BJ (cell line): ENCODE data around the gene RCSD1. TPM values are rescaled to one million over a fixed set of nuclear protein-coding genes. Genes with fewer than 3 reads are reported as not detected.

Source experiments
- CTCF ChIA-PET: fragments of 350-600 bp; formaldehyde crosslinking; extraction: SDS; loops from one replicate; lab custom pipeline; 2021; ENCODE audit warnings: antibody characterized with exemption, inconsistent platforms; lab: Yijun Ruan, JAX
- POLR2A ChIA-PET: fragments of 300-600 bp; sonication (Branson Sonifier 250); formaldehyde crosslinking; extraction: SDS; loops from one replicate; lab custom pipeline; 2021; ENCODE audit warnings: antibody characterized with exemption; lab: Charles Lee
- DNase-seq: peaks from one replicate; pipeline ENCODE4 v3.0.0-alpha.2; 2011; ENCODE audit warnings: low read depth
- H3K27me3 ChIP-seq: 2 replicates; pipeline ENCODE4 v1.6.0; 2011; ENCODE audit warnings: low read length; ENCODE audit not compliant: control insufficient read depth, insufficient read depth
- H3K36me3 ChIP-seq: 2 replicates; pipeline ENCODE4 v1.5.1; 2011; ENCODE audit warnings: low read length; ENCODE audit not compliant: control insufficient read depth, insufficient read depth
- H3K4me3 ChIP-seq: 2 replicates; pipeline ENCODE4 v1.5.1; 2011; ENCODE audit warnings: low read depth, mild to moderate bottlenecking, control low read depth, low read length
- CTCF ChIP-seq: IDR thresholded peaks from 2 replicates; pipeline ENCODE4 v1.5.1; 2011; ENCODE audit warnings: low read depth, mild to moderate bottlenecking, control low read depth, inconsistent platforms, low read length, moderate library complexity; ENCODE audit not compliant: insufficient read depth
- polyA plus RNA-seq: library from polyadenylated mRNA; depleted of rRNA; stranded (reverse); fragments of >200 nt; gene quantifications from 2 replicates; pipeline ENCODE4 v1.2.3, GENCODE V29; 2011

Gene RCSD1
- polyA plus RNA-seq, 1 experiment: not detected

GRCh38 chr1:167728818-167729410, 98.9 kb downstream of the RCSD1 start:
- H3K36me3 ChIP-seq: peaks cover 3% of the 10 kb centered on the region
- DNase-seq: no peak
- H3K27me3 ChIP-seq: no peaks in the 10 kb centered on the region
- no peak for TF ChIP-seq CTCF
- no peak overlapping the region for H3K4me3 ChIP-seq
- ChIA-PET CTCF (interaction anchor here (0.6 to 1.2 kb wide), 2 partner anchors 9 to 18 kb away, joined by 3 read pairs; no protein-coding TSS in a partner anchor), POLR2A (no interaction called here)

- DNase-seq: no peak
- TF ChIP-seq CTCF: no peak
- H3K27me3 ChIP-seq: no peaks in the 10 kb centered on the region
- ChIA-PET CTCF (no interaction called here), POLR2A (no interaction called here)
- H3K4me3 ChIP-seq: no peak overlapping the region
- H3K36me3 ChIP-seq: peaks cover 3% of the 10 kb centered on the region
Observed at GRCh38 chr1:167734227-167734626, 104.2 kb downstream of the RCSD1 start.

- no peaks in the 10 kb centered on the region for H3K27me3 ChIP-seq
- TF ChIP-seq CTCF: no peak
- CTCF ChIA-PET: interaction anchor here (0.6 kb wide), 1 partner anchor 18 kb away, joined by 3 read pairs; no protein-coding TSS in a partner anchor
- DNase-seq: no peak
- POLR2A ChIA-PET: no interaction called here
- H3K36me3 ChIP-seq: peaks cover 3% of the 10 kb centered on the region
- H3K4me3 ChIP-seq: no peak overlapping the region
Observed at GRCh38 chr1:167734841-167735240, 104.8 kb downstream of the RCSD1 start.

- DNase-seq: no peak
- CTCF ChIA-PET: interaction anchor here (1.2 kb wide), 1 partner anchor 10 kb away, joined by 3 read pairs; no protein-coding TSS in a partner anchor
- TF ChIP-seq CTCF: no peak
- peaks cover 1% of the 10 kb centered on the region; the same call in 1 of the 2 replicates for H3K36me3 ChIP-seq
- no peaks in the 10 kb centered on the region for H3K27me3 ChIP-seq
- POLR2A ChIA-PET: no interaction called here
- no peak overlapping the region for H3K4me3 ChIP-seq
Observed at GRCh38 chr1:167737169-167737568, 107.1 kb downstream of the RCSD1 start.

GRCh38 chr1:167738158-167738557, 108.1 kb downstream of the RCSD1 start:
- no peak for DNase-seq
- no peak for TF ChIP-seq CTCF
- H3K27me3 ChIP-seq: no peaks in the 10 kb centered on the region
- POLR2A ChIA-PET: no interaction called here
- CTCF ChIA-PET: interaction anchor here (0.6 kb wide), 1 partner anchor 9 kb away, joined by 3 read pairs; no protein-coding TSS in a partner anchor
- H3K36me3 ChIP-seq: peaks cover 1% of the 10 kb centered on the region; the same call in 1 of the 2 replicates
- no peak overlapping the region for H3K4me3 ChIP-seq
